Sigmoid colon (tissue), 7 donors: Measurements from ENCODE around the gene NFATC1. TPM values are rescaled to one million over a fixed set of nuclear protein-coding genes. Genes with fewer than 3 reads are reported as not detected.

ENCODE experiments used
- DNase-seq: peaks from one replicate; pipeline ENCODE4 v3.0.0-alpha.2; 2019
- H3K27ac ChIP-seq, 4 donors: fragments of 200-600 bp; sonication (generic); one replicate each; pipeline ENCODE4 v1.5.1; 2016 to 2019; ENCODE audit warnings: mild to moderate bottlenecking in 1 of 4
- H3K27me3 ChIP-seq, 3 donors: fragments of 200-600 bp; sonication (generic); one replicate each; pipeline ENCODE4 v1.5.1; 2019; ENCODE audit warnings: mild to moderate bottlenecking in 1 of 3
- H3K36me3 ChIP-seq, 4 donors: fragments of 200-600 bp; sonication (generic); one replicate each; pipeline ENCODE4 v1.5.1; 2016 to 2019
- H3K4me1 ChIP-seq, 4 donors: fragments of 200-600 bp; sonication (generic); one replicate each; pipeline ENCODE4 v1.5.1; 2017 to 2019
- H3K4me3 ChIP-seq, 4 donors: fragments of 200-600 bp; sonication (generic); one replicate each; pipeline ENCODE4 v1.5.1; 2017 to 2019; ENCODE audit warnings: mild to moderate bottlenecking in 2 of 4, moderate library complexity in 1 of 4
- H3K9me3 ChIP-seq, 4 donors: fragments of 200-600 bp in 3 of 4; sonication (generic) in 3 of 4; one replicate each; pipeline versions ENCODE4 v1.5.1 to v1.6.1; 2013 to 2019
- EP300 ChIP-seq, 4 donors: sonication (generic); formaldehyde crosslinking; IDR thresholded peaks; one replicate each; pipeline ENCODE4 v1.6.1; 2017; ENCODE audit warnings: antibody characterized with exemption in 4 of 4
- POLR2A ChIP-seq, 2 donors: fragments of 450-650 bp; IDR thresholded peaks; one replicate each; pipeline ENCODE4 v1.6.1; 2016; ENCODE audit warnings: antibody characterized with exemption in 2 of 2, mild to moderate bottlenecking in 2 of 2, moderate library complexity in 2 of 2
- POLR2AphosphoS5 ChIP-seq, 4 donors: sonication (generic); formaldehyde crosslinking; IDR thresholded peaks; one replicate each; pipeline ENCODE4 v1.6.1; 2017; ENCODE audit warnings: antibody characterized with exemption in 4 of 4
- WGBS, 2 donors: extraction: QIAGEN DNeasy Blood & Tissue Kit; methylation state at CpG; one replicate each; pipeline ENCODE4 v1.1.7; 2013; 5-methylcytosine and 5-hydroxymethylcytosine counted together
- intact Hi-C: fragments of 100-400 bp; cut with DNase I; formaldehyde crosslinking; loops from one replicate; pipeline ENCODE4 v1.15.1; 2023
- polyA plus RNA-seq, 3 donors: library from polyadenylated mRNA; stranded (reverse); fragments of 200-250 nt; gene quantifications; one replicate each; pipeline ENCODE4 v1.2.3, GENCODE V29; 2013
- total RNA-seq, 4 donors: library from RNA; depleted of rRNA; stranded (reverse); fragments of >200 nt; gene quantifications; one replicate each; pipeline ENCODE4 v1.1.0, GENCODE V29; 2016
- TF ChIP-seq, protein P1 (sequence below), 4 experiments: fragments of 450-650 bp in 3 of 4; fragments of 200-600 bp in 1 of 4; IDR thresholded peaks; one replicate each; pipeline ENCODE4 v1.5.1; 2016 to 2019; ENCODE audit warnings: antibody characterized with exemption in 4 of 4, mild to moderate bottlenecking in 3 of 4, moderate library complexity in 2 of 4
- donor health status: healthy with polysubstance abuse.
- donor health status: Bipolar disorder and iron deficiency.
- donor health status: healthy.

Gene NFATC1
- total and polyA plus RNA-seq, 7 donors, result 1.6 to 13.8 (median 10.7) TPM

GRCh38 chr18:79413426-79413825, 17.7 kb downstream of the NFATC1 start:
- H3K4me3 ChIP-seq, result no peak overlapping the region
- no peak for DNase-seq
- peaks cover 0 to 10% (median 6%) of the 10 kb centered on the region in 4 donors for H3K4me1 ChIP-seq
- TF ChIP-seq EP300 (IDR thresholded peaks at IDR 0.05) (no peak), POLR2A (IDR thresholded peaks at IDR 0.05) (no peak), POLR2AphosphoS5 (IDR thresholded peaks at IDR 0.05) (no peak)
- TF ChIP-seq, protein P1, sequence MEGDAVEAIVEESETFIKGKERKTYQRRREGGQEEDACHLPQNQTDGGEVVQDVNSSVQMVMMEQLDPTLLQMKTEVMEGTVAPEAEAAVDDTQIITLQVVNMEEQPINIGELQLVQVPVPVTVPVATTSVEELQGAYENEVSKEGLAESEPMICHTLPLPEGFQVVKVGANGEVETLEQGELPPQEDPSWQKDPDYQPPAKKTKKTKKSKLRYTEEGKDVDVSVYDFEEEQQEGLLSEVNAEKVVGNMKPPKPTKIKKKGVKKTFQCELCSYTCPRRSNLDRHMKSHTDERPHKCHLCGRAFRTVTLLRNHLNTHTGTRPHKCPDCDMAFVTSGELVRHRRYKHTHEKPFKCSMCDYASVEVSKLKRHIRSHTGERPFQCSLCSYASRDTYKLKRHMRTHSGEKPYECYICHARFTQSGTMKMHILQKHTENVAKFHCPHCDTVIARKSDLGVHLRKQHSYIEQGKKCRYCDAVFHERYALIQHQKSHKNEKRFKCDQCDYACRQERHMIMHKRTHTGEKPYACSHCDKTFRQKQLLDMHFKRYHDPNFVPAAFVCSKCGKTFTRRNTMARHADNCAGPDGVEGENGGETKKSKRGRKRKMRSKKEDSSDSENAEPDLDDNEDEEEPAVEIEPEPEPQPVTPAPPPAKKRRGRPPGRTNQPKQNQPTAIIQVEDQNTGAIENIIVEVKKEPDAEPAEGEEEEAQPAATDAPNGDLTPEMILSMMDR (IDR thresholded peaks at IDR 0.05), result no peak
- WGBS, 2 donors, result 92 to 94% methylated on average over 16 of the region's 16 CpGs
- H3K36me3 ChIP-seq, result peaks cover 7 to 35% (median 15%) of the 10 kb centered on the region in 4 donors
- intact Hi-C loops, result no loop called here
- H3K27me3 ChIP-seq, result no peaks in the 10 kb centered on the region
- H3K27ac ChIP-seq, result no peak overlapping the region
- no peaks in the 10 kb centered on the region for H3K9me3 ChIP-seq

DNA sequence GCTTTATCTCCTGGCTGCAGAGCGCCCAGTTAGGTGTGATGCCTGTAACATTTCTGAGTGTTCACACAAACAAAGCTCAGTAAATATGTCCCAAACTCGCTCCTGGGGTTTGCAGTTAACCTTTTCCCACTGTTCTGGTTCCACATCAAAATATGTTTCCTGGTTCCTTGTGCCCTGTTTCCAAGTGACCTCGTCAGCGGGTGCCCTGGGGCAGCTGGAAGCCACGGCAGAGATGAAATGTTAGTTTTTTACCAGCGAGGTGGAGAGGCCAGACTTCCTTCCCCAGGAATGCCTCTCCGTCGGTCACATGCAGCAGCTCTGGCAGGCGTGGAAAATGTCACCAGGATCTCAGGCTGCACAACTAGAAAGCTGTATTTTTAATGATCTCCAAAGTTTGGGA, 18.2 kb downstream of the NFATC1 start:
- DNase-seq, result no peak

DNA sequence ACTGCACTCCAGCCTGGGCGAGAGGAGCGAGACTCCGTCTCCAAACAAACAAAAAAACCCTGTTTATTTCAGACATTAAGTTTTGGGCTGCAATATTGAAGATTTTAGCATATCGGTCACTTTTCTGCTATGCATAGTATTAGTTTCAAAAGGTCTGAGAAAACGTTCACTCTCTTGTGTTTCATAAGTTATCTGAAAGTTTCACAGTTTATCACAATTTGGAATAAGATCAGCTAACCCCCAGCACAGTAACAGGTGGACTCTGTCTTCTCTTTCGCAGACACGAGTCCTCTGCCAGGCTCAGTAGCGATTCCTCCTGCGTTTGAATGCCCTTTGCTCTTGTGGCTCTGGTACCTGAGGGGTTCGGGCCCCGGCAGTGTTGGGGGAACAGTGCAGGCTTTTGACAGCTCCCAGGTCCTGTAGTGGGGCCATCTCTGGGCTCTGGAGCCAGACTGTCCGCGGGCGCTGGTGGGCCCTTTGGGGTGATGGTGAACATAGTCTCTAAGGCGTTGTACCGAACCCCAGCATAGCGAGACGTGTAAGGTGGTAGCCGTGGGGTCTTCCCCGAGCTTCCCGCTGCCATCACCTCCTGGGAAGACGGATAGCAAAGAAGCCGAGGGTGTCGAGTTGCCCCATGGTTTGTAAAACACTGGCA, 20.4 kb downstream of the NFATC1 start:
- no peak overlapping the region for H3K4me3 ChIP-seq
- no peak for DNase-seq
- intact Hi-C loops, result no loop called here
- 90% methylated on average over 24 of the region's 24 CpGs for WGBS, 2 donors
- no peak for TF ChIP-seq EP300 (IDR thresholded peaks at IDR 0.05)
- TF ChIP-seq, protein P1 (IDR thresholded peaks at IDR 0.05), result no peak
- no peak for TF ChIP-seq POLR2AphosphoS5 (IDR thresholded peaks at IDR 0.05)
- no peak for TF ChIP-seq POLR2A (IDR thresholded peaks at IDR 0.05)
- H3K27me3 ChIP-seq, result no peaks in the 10 kb centered on the region
- H3K9me3 ChIP-seq, result no peaks in the 10 kb centered on the region
- peaks cover under 1 to 31% (median 8%) of the 10 kb centered on the region in 4 donors for H3K36me3 ChIP-seq
- H3K4me1 ChIP-seq, result peaks cover 0 to 15% (median 10%) of the 10 kb centered on the region in 4 donors
- H3K27ac ChIP-seq, result no peak overlapping the region

More for the DNA sequence above, 18.2 kb downstream of the NFATC1 start:
- H3K4me1 ChIP-seq, result peaks cover 0 to 15% (median 9%) of the 10 kb centered on the region in 4 donors
- TF ChIP-seq POLR2A (IDR thresholded peaks at IDR 0.05) (no peak), EP300 (IDR thresholded peaks at IDR 0.05) (no peak), POLR2AphosphoS5 (IDR thresholded peaks at IDR 0.05) (no peak)
- TF ChIP-seq, protein P1 (IDR thresholded peaks at IDR 0.05), result no peak
- H3K36me3 ChIP-seq, result peaks cover 7 to 35% (median 15%) of the 10 kb centered on the region in 4 donors
- no peak overlapping the region for H3K4me3 ChIP-seq
- intact Hi-C loops, result no loop called here
- H3K9me3 ChIP-seq, result no peaks in the 10 kb centered on the region
- H3K27me3 ChIP-seq, result no peaks in the 10 kb centered on the region
- no peak overlapping the region for H3K27ac ChIP-seq
- 52 to 77% methylated on average over 9 of the region's 9 CpGs for WGBS, 2 donors

DNA sequence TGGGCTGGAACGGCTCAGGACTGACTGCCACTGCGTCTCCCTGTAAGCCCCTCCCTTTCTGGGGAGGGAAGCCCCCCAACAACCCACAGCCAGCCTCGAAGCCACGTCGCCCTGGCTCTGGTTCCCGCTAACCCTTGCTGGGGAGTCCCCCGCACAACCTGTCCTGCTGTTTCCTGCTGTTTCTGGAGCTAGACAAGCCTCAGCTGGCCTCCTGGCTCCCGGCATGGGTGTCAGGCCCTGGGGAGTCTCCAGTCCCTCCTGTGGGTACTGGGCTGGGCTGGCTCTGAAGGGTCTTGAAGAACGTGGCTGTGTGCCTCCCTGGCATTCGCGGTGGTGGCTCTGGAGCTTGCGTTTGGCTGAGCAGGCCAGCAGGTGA, 20.9 kb downstream of the NFATC1 start:
- intact Hi-C loops, result no loop called here
- Histone ChIP-seq H3K27me3 (no peaks in the 10 kb centered on the region), H3K4me3 (no peak overlapping the region), H3K4me1 (peaks cover 0 to 15% (median 10%) of the 10 kb centered on the region in 4 donors), H3K36me3 (peaks cover 0 to 31% (median 4%) of the 10 kb centered on the region in 4 donors), H3K27ac (no peak overlapping the region), H3K9me3 (no peaks in the 10 kb centered on the region)
- WGBS, 2 donors, result 81 to 87% methylated on average over 12 of the region's 12 CpGs
- DNase-seq, result no peak
- TF ChIP-seq POLR2AphosphoS5 (IDR thresholded peaks at IDR 0.05) (no peak), POLR2A (IDR thresholded peaks at IDR 0.05) (no peak), EP300 (IDR thresholded peaks at IDR 0.05) (no peak)
- TF ChIP-seq, protein P1 (IDR thresholded peaks at IDR 0.05), result no peak
